ENCODE data around the gene NECTIN1.

DNA sequence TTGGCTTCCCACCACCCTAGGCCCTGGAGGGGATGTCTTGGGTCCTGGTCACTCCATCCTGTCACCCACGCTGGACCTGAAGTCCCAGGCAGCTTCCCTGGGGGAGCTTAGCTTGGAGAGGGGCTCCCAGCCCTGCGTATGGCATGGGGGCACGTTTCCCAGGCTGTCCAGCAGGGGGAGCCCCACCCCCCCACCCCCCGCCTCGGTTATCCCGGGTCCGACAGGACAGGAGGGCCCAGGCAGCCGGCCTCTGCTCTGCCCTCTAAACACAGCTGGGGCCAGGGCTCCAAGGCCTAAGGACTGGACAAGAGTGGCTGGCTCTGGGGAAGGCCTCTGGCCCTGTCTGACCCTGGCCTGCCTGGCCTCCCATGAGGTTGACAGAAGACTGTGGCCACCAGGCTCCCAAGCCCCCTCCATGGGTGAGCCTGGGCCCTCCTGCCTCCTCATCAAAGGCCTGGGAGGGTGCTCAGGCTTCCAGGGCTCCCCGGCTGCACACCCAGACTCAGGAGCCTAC is 104.8 kb downstream of the NECTIN1 start:
- TF ChIP-seq JUND (CRISPR knock-in tag; IDR thresholded peaks at IDR 0.05) (no peak), JUN (CRISPR knock-in tag; IDR thresholded peaks at IDR 0.05) (no peak), MTA1 (CRISPR knock-in tag; IDR thresholded peaks at IDR 0.05; ENCODE audit: borderline replicate concordance) (no peak), ELF1 (CRISPR knock-in tag; IDR thresholded peaks at IDR 0.05) (no peak), U2AF1 (optimal IDR thresholded peaks at IDR 0.05; ENCODE audit: low read depth, low read length) (no peak)
- TF ChIP-seq, protein P1, sequence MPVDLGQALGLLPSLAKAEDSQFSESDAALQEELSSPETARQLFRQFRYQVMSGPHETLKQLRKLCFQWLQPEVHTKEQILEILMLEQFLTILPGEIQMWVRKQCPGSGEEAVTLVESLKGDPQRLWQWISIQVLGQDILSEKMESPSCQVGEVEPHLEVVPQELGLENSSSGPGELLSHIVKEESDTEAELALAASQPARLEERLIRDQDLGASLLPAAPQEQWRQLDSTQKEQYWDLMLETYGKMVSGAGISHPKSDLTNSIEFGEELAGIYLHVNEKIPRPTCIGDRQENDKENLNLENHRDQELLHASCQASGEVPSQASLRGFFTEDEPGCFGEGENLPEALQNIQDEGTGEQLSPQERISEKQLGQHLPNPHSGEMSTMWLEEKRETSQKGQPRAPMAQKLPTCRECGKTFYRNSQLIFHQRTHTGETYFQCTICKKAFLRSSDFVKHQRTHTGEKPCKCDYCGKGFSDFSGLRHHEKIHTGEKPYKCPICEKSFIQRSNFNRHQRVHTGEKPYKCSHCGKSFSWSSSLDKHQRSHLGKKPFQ (CRISPR knock-in tag; IDR thresholded peaks at IDR 0.05; ENCODE audit: insufficient replicate concordance), result no peak
- TF ChIP-seq, protein P2, sequence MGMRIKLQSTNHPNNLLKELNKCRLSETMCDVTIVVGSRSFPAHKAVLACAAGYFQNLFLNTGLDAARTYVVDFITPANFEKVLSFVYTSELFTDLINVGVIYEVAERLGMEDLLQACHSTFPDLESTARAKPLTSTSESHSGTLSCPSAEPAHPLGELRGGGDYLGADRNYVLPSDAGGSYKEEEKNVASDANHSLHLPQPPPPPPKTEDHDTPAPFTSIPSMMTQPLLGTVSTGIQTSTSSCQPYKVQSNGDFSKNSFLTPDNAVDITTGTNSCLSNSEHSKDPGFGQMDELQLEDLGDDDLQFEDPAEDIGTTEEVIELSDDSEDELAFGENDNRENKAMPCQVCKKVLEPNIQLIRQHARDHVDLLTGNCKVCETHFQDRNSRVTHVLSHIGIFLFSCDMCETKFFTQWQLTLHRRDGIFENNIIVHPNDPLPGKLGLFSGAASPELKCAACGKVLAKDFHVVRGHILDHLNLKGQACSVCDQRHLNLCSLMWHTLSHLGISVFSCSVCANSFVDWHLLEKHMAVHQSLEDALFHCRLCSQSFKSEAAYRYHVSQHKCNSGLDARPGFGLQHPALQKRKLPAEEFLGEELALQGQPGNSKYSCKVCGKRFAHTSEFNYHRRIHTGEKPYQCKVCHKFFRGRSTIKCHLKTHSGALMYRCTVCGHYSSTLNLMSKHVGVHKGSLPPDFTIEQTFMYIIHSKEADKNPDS (CRISPR knock-in tag; IDR thresholded peaks at IDR 0.05), result no peak

Data from HepG2 (cell line).